DND-41 (cell line): ENCODE data around the gene TRAPPC10.

Experiments
- CTCF ChIP-seq: IDR thresholded peaks from 2 replicates; pipeline ENCODE4 v1.5.1; 2012; ENCODE audit warnings: borderline replicate concordance, low read length, moderate library complexity, mild to moderate bottlenecking; ENCODE audit not compliant: poor library complexity, severe bottlenecking; ENCODE audit errors: extremely low read depth
- EZH2 ChIP-seq: IDR thresholded peaks from 3 replicates; pipeline ENCODE4 v1.6.1; 2012; ENCODE audit warnings: borderline replicate concordance, low read depth, mild to moderate bottlenecking, moderate library complexity, low read length, inconsistent platforms; ENCODE audit not compliant: severe bottlenecking

- TF ChIP-seq EZH2 = no peak
- no peak for TF ChIP-seq CTCF
Observed at GRCh38 chr21:44083631-44084291, 71.7 kb downstream of the TRAPPC10 start.
